Measurements from ENCODE around the gene MCUB.

Gene MCUB

GRCh38 chr4:109611045-109611646, 51.1 kb downstream of the MCUB start:
- TF ChIP-seq, protein P1, sequence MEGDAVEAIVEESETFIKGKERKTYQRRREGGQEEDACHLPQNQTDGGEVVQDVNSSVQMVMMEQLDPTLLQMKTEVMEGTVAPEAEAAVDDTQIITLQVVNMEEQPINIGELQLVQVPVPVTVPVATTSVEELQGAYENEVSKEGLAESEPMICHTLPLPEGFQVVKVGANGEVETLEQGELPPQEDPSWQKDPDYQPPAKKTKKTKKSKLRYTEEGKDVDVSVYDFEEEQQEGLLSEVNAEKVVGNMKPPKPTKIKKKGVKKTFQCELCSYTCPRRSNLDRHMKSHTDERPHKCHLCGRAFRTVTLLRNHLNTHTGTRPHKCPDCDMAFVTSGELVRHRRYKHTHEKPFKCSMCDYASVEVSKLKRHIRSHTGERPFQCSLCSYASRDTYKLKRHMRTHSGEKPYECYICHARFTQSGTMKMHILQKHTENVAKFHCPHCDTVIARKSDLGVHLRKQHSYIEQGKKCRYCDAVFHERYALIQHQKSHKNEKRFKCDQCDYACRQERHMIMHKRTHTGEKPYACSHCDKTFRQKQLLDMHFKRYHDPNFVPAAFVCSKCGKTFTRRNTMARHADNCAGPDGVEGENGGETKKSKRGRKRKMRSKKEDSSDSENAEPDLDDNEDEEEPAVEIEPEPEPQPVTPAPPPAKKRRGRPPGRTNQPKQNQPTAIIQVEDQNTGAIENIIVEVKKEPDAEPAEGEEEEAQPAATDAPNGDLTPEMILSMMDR (IDR thresholded peaks at IDR 0.05) = no peak
- DNase-seq (ENCODE audit: low spot score) = no peak
- Histone ChIP-seq H3K4me3 (no peak overlapping the region), H3K27ac (no peak overlapping the region)

GRCh38 chr4:109614015-109614414, 54.0 kb downstream of the MCUB start:
- Histone ChIP-seq H3K27ac (no peak overlapping the region), H3K4me3 (no peak overlapping the region)
- DNase-seq (ENCODE audit: low spot score) = no peak
- TF ChIP-seq, protein P1 (IDR thresholded peaks at IDR 0.05) = no peak

DNA sequence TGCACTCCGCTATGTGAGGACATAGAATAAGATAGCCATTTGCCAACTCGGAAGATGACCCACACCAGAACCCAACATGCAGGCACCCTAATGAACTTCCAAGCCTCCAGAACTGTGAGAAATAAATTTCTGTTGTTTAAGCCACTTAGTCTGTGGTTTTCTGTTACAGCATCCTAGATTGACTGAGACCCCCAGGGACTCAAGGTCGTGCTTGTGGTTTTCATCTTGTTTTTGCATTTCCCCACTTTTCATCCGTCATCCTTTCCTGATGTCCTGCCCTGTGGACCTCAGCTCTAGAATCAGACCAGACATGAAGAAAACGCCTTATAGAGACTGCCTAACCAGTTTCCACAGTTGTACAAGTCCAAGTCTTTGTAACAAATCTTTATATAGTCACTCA, 54.4 kb downstream of the MCUB start:
- Histone ChIP-seq H3K27ac (no peak overlapping the region), H3K4me3 (no peak overlapping the region)
- TF ChIP-seq, protein P1 (IDR thresholded peaks at IDR 0.05) = no peak
- no peak for DNase-seq (ENCODE audit: low spot score)

DNA sequence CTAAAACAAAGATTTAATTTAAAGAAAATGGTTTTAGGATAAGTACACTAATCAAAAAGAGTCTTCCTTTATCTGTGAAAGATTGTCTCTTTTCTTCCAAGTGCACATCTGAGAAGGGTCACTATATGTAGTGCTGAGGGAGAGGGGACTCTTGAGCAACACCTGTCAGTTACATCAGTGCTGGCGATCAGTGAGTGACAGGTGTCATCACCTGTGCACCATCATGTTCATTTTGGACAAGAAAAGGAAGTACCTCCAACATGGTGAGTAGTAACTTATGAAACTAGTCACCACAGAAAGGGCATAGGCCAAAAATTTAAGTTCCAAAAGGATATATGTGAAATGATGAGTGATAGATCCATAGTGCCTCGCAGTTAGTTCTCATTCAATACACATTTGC, 55.7 kb downstream of the MCUB start:
- TF ChIP-seq, protein P1 (IDR thresholded peaks at IDR 0.05) = no peak
- Histone ChIP-seq H3K4me3 (no peak overlapping the region), H3K27ac (no peak overlapping the region)
- DNase-seq (ENCODE audit: low spot score) = no peak

- Histone ChIP-seq H3K4me3 (no peak overlapping the region), H3K27ac (no peak overlapping the region)
- TF ChIP-seq, protein P1 (IDR thresholded peaks at IDR 0.05) = no peak
- no peak for DNase-seq (ENCODE audit: low spot score)
These were observed 56.2 kb downstream of the MCUB start for GRCh38 chr4:109616243-109616642.

GRCh38 chr4:109622626-109623025, 62.6 kb downstream of the MCUB start:
- Histone ChIP-seq H3K27ac (no peak overlapping the region), H3K4me3 (no peak overlapping the region)
- TF ChIP-seq, protein P1 (IDR thresholded peaks at IDR 0.05) = no peak
- DNase-seq (ENCODE audit: low spot score) = no peak

- Histone ChIP-seq H3K4me3 (no peak overlapping the region), H3K27ac (no peak overlapping the region)
- TF ChIP-seq, protein P1 (IDR thresholded peaks at IDR 0.05) = no peak
- no peak for DNase-seq (ENCODE audit: low spot score)
These were observed 64.5 kb downstream of the MCUB start for GRCh38 chr4:109624536-109624935.

All from coronary artery (tissue), 2 donors.